A204.1 (cell line): ENCODE measurements around the gene SDCCAG8.

Experiments
- FAIRE-seq: peaks from 2 replicates; lab custom pipeline; 2012; peaks lifted over from hg19 to GRCh38; lab: Jason Lieb, UNC

The SDCCAG8 gene

GRCh38 chr1:243254233-243254926 is 1.5 kb upstream of the SDCCAG8 start:
- FAIRE-seq: no peak

- FAIRE-seq: peak; percentile 95
Measured at GRCh38 chr1:243254927-243255790, 682 bp upstream of the SDCCAG8 start, which contains the start of gene CEP170. Gene CEP170 (minus strand): TSS chr1:243255281. CDS start chr1:243225280, 30,001 bp downstream.

GRCh38 chr1:243256590-243256989 is 749 bp downstream of the SDCCAG8 start:
- no peak for FAIRE-seq

- no peak for FAIRE-seq
Measured at GRCh38 chr1:243257189-243257588, 1.3 kb downstream of the SDCCAG8 start.

- no peak for FAIRE-seq
Measured at GRCh38 chr1:243258731-243259130, 2.9 kb downstream of the SDCCAG8 start.

GRCh38 chr1:243260221-243260880 is 4.5 kb downstream of the SDCCAG8 start:
- no peak for FAIRE-seq

GRCh38 chr1:243261390-243261789 is 5.5 kb downstream of the SDCCAG8 start:
- no peak for FAIRE-seq

- no peak for FAIRE-seq
Measured at GRCh38 chr1:243264717-243265116, 8.9 kb downstream of the SDCCAG8 start.

- FAIRE-seq: no peak
Measured at GRCh38 chr1:243266231-243266630, 10.4 kb downstream of the SDCCAG8 start.

- no peak for FAIRE-seq
Measured at GRCh38 chr1:243267471-243267880, 11.6 kb downstream of the SDCCAG8 start.

GRCh38 chr1:243267914-243268653 is 12.2 kb downstream of the SDCCAG8 start:
- FAIRE-seq: no peak

- FAIRE-seq: no peak
Measured at GRCh38 chr1:243268751-243269460, 13.1 kb downstream of the SDCCAG8 start.

- no peak for FAIRE-seq
Measured at GRCh38 chr1:243269461-243269801, 13.6 kb downstream of the SDCCAG8 start.

- FAIRE-seq: no peak
Measured at GRCh38 chr1:243270097-243270864, 14.4 kb downstream of the SDCCAG8 start.

- no peak for FAIRE-seq
Measured at GRCh38 chr1:243271996-243272395, 16.2 kb downstream of the SDCCAG8 start.

GRCh38 chr1:243272401-243272800 is 16.6 kb downstream of the SDCCAG8 start:
- FAIRE-seq: no peak

GRCh38 chr1:243273506-243273905 is 17.7 kb downstream of the SDCCAG8 start:
- FAIRE-seq: no peak

- FAIRE-seq: no peak
Measured at GRCh38 chr1:243273945-243274344, 18.1 kb downstream of the SDCCAG8 start.

GRCh38 chr1:243275316-243275715 is 19.5 kb downstream of the SDCCAG8 start:
- no peak for FAIRE-seq

GRCh38 chr1:243280571-243281129 is 24.8 kb downstream of the SDCCAG8 start:
- no peak for FAIRE-seq

GRCh38 chr1:243281672-243282071 is 25.8 kb downstream of the SDCCAG8 start:
- FAIRE-seq: no peak
